Superior temporal gyrus (tissue), 1 donor: ENCODE results near the gene LCE6A.

Source experiments
- DNase-seq: peaks from one replicate; pipeline ENCODE4 v3.0.0-alpha.2; 2016; ENCODE audit errors: extremely low spot score

The LCE6A gene

GRCh38 chr1:152873495-152873894, 30.8 kb downstream of the LCE6A start:
- DNase-seq = no peak

- no peak for DNase-seq
These were observed 34.2 kb downstream of the LCE6A start for GRCh38 chr1:152876827-152877226.

GRCh38 chr1:152878042-152878441, 35.4 kb downstream of the LCE6A start, which contains the start of gene SMCP:
TSS of gene SMCP (plus strand) at chr1:152878322. CDS start at chr1:152884423, 6,101 bp downstream.
- no peak for DNase-seq

- no peak for DNase-seq
These were observed 37.0 kb downstream of the LCE6A start for GRCh38 chr1:152879559-152880198.

GRCh38 chr1:152880316-152880715, 37.7 kb downstream of the LCE6A start:
- DNase-seq = no peak

- no peak for DNase-seq
These were observed 38.3 kb downstream of the LCE6A start for GRCh38 chr1:152880907-152881306.

- DNase-seq = no peak
These were observed 41.4 kb downstream of the LCE6A start for GRCh38 chr1:152884085-152884484.

- no peak for DNase-seq
These were observed 41.9 kb downstream of the LCE6A start for GRCh38 chr1:152884506-152884905.

GRCh38 chr1:152884966-152885624, 42.4 kb downstream of the LCE6A start:
- no peak for DNase-seq

GRCh38 chr1:152886085-152886484, 43.4 kb downstream of the LCE6A start:
- no peak for DNase-seq

GRCh38 chr1:152886758-152887409, 44.2 kb downstream of the LCE6A start:
- DNase-seq = no peak

- DNase-seq = no peak
These were observed 45.5 kb downstream of the LCE6A start for GRCh38 chr1:152888126-152888525.
